A549 (cell line): ENCODE results near the gene TRAPPC4. TPM values are rescaled to one million over a fixed set of nuclear protein-coding genes. Genes with fewer than 3 reads are reported as not detected.
A peak's percentile ranks its signal among the peaks of the same experiment; 100 is the strongest.

Experiments used
- ATAC-seq, 2 experiments: fragments of 200-7000 bp in 1 of 2; fragments of >200 bp in 1 of 2; cut with Nextera tagmentation in 1 of 2; cut with Tn5 transposase in 1 of 2; 3 replicates each; pipeline versions ENCODE4 v1.8.0 to v1.9.1; 2018 to 2020; ENCODE audit warnings: mild to moderate bottlenecking in 1 of 2, moderate library complexity in 1 of 2
- CTCF ChIA-PET: fragments of 300-600 bp; sonication (Branson Sonifier 250); formaldehyde crosslinking; extraction: SDS; loops from one replicate; lab custom pipeline; 2021; ENCODE audit warnings: antibody characterized with exemption, inconsistent platforms; lab: Yijun Ruan, JAX
- POLR2A ChIA-PET: fragments of 350-600 bp; formaldehyde crosslinking; extraction: SDS; loops from one replicate; lab custom pipeline; 2021; ENCODE audit warnings: antibody characterized with exemption, inconsistent platforms; lab: Yijun Ruan, JAX
- DNase-seq, 2 experiments: peaks; one replicate each; pipeline versions ENCODE4 v3.0.0 to v3.0.0-alpha.2; 2011 to 2016; ENCODE audit warnings: low read depth in 1 of 2, low spot score in 1 of 2
- FAIRE-seq: peaks from 2 replicates; lab custom pipeline; 2011; peaks lifted over from hg19 to GRCh38; lab: Jason Lieb, UNC
- H3K27ac ChIP-seq, 2 experiments: fragments of >200 bp; sonication (Bioruptor Twin); formaldehyde crosslinking; 3 replicates each; pipeline ENCODE4 v1.5.1; 2016 to 2017
- H3K4me1 ChIP-seq: fragments of >200 bp; sonication (Bioruptor Twin); formaldehyde crosslinking; 3 replicates; pipeline ENCODE4 v1.6.1; 2016
- H3K4me2 ChIP-seq: fragments of >200 bp; sonication (Bioruptor Twin); formaldehyde crosslinking; 3 replicates; pipeline ENCODE4 v1.6.1; 2016
- H3K4me3 ChIP-seq: fragments of >200 bp; sonication (Bioruptor Twin); formaldehyde crosslinking; 3 replicates; pipeline ENCODE4 v1.5.1; 2016
- H3K9me3 ChIP-seq: fragments of >200 bp; sonication (Bioruptor Twin); formaldehyde crosslinking; 3 replicates; pipeline ENCODE4 v1.6.1; 2016
- BHLHE40 ChIP-seq: IDR thresholded peaks from 2 replicates; pipeline ENCODE4 v1.6.1; 2012; ENCODE audit warnings: low read depth, low read length, inconsistent platforms
- CEBPB ChIP-seq, 2 experiments: fragments of >200 bp in 1 of 2; sonication (Bioruptor Twin) in 1 of 2; formaldehyde crosslinking in 1 of 2; IDR thresholded peaks; 2 replicates each; pipeline ENCODE4 v1.6.1; 2012 to 2016
- CHD2 ChIP-seq: fragments of 150-350 bp; IDR thresholded peaks from 2 replicates; pipeline ENCODE4 v1.6.1; 2014; ENCODE audit warnings: low read length; ENCODE audit not compliant: partially characterized antibody
- CHD4 ChIP-seq: fragments of 200-600 bp; sonication (generic); IDR thresholded peaks from 2 replicates; pipeline ENCODE4 v1.6.1; 2016; ENCODE audit warnings: antibody characterized with exemption, mild to moderate bottlenecking, borderline replicate concordance
- EHMT2 ChIP-seq: fragments of 200-600 bp; sonication (generic); IDR thresholded peaks from 2 replicates; pipeline ENCODE4 v1.6.1; 2016; ENCODE audit warnings: antibody characterized with exemption, low read depth, mild to moderate bottlenecking, moderate library complexity
- ESRRA ChIP-seq: fragments of 150-350 bp; IDR thresholded peaks from 2 replicates; pipeline ENCODE4 v1.6.1; 2014; ENCODE audit warnings: mild to moderate bottlenecking, low read length, borderline replicate concordance
- FOSL2 ChIP-seq, 2 experiments: fragments of 450-650 bp in 1 of 2; fragments of >200 bp in 1 of 2; sonication (Bioruptor Twin) in 1 of 2; formaldehyde crosslinking; IDR thresholded peaks; 2 replicates each; pipeline versions ENCODE4 v1.5.0 to v1.6.1; 2016 to 2020; ENCODE audit warnings: mild to moderate bottlenecking in 1 of 2, moderate library complexity in 1 of 2
- GATA3 ChIP-seq: IDR thresholded peaks from 2 replicates; pipeline ENCODE4 v1.6.1; 2012; ENCODE audit warnings: borderline replicate concordance
- HEYL ChIP-seq: fragments of 250-450 bp; sonication (Bioruptor Pico); IDR thresholded peaks from 2 replicates; pipeline ENCODE4 v1.8.0; 2021; ENCODE audit warnings: mild to moderate bottlenecking, moderate library complexity
- HMGXB4 ChIP-seq: fragments of 250-450 bp; sonication (Bioruptor Pico); IDR thresholded peaks from 2 replicates; pipeline ENCODE4 v1.5.0; 2021; ENCODE audit warnings: mild to moderate bottlenecking, moderate library complexity, borderline replicate concordance
- HOXA7 ChIP-seq: fragments of 250-450 bp; sonication (Bioruptor Pico); IDR thresholded peaks from 2 replicates; pipeline ENCODE4 v1.5.0; 2020; ENCODE audit warnings: mild to moderate bottlenecking, moderate library complexity
- HOXB13 ChIP-seq: fragments of 250-450 bp; sonication (Bioruptor Pico); IDR thresholded peaks from 2 replicates; pipeline ENCODE4 v1.5.0; 2020; ENCODE audit warnings: low read depth, mild to moderate bottlenecking, moderate library complexity
- JUNB ChIP-seq: fragments of >200 bp; sonication (Bioruptor Twin); formaldehyde crosslinking; IDR thresholded peaks from 2 replicates; pipeline ENCODE4 v1.6.1; 2016
- KDM1A ChIP-seq: fragments of 200-600 bp; sonication (generic); IDR thresholded peaks from 2 replicates; pipeline ENCODE4 v1.6.1; 2016; ENCODE audit warnings: low read depth, mild to moderate bottlenecking
- MAX ChIP-seq: IDR thresholded peaks from 2 replicates; pipeline ENCODE4 v1.6.1; 2012
- MYC ChIP-seq: IDR thresholded peaks from 2 replicates; pipeline ENCODE4 v1.6.1; 2012; ENCODE audit warnings: mild to moderate bottlenecking, inconsistent platforms, low read length, improper control_type of control experiment, borderline replicate concordance
- NPAS2 ChIP-seq: fragments of 250-450 bp; sonication (Bioruptor Pico); IDR thresholded peaks from 2 replicates; pipeline ENCODE4 v1.8.0; 2022; ENCODE audit warnings: mild to moderate bottlenecking, moderate library complexity, borderline replicate concordance
- NR3C1 ChIP-seq: fragments of >200 bp; sonication (Bioruptor Twin); formaldehyde crosslinking; IDR thresholded peaks from 3 replicates; pipeline ENCODE4 v1.6.1; 2017
- POLR2A ChIP-seq: IDR thresholded peaks from 2 replicates; pipeline ENCODE4 v1.6.1; 2012; ENCODE audit warnings: mild to moderate bottlenecking, low read length
- POLR2AphosphoS2 ChIP-seq: conservative IDR thresholded peaks from 2 replicates; pipeline ENCODE4 v1.6.1; 2012; ENCODE audit warnings: low read length, improper control_type of control experiment, inconsistent platforms
- RAD21 ChIP-seq, 2 experiments: fragments of >200 bp in 1 of 2; sonication (Bioruptor Twin) in 1 of 2; formaldehyde crosslinking in 1 of 2; IDR thresholded peaks in 1 of 2; conservative IDR thresholded peaks in 1 of 2; 2 replicates in 1 of 2; 3 replicates in 1 of 2; pipeline ENCODE4 v1.6.1; 2012 to 2018; ENCODE audit warnings: inconsistent platforms in 1 of 2
- RCOR1 ChIP-seq: fragments of 150-350 bp; IDR thresholded peaks from 2 replicates; pipeline ENCODE4 v1.6.1; 2014; ENCODE audit warnings: antibody characterized with exemption, low read length, low read depth
- REST ChIP-seq: fragments of 200-600 bp; sonication (generic); IDR thresholded peaks from 2 replicates; pipeline ENCODE4 v1.6.1; 2016; ENCODE audit warnings: antibody characterized with exemption, mild to moderate bottlenecking, moderate library complexity
- RFX5 ChIP-seq: fragments of 450-650 bp; IDR thresholded peaks from 2 replicates; pipeline ENCODE4 v1.7.1; 2014; ENCODE audit warnings: antibody characterized with exemption, mild to moderate bottlenecking, moderate library complexity
- SMC3 ChIP-seq: fragments of >200 bp; sonication (Bioruptor Twin); formaldehyde crosslinking; IDR thresholded peaks from 3 replicates; pipeline ENCODE4 v1.6.1; 2018; ENCODE audit warnings: inconsistent platforms
- ZC3H11A ChIP-seq: fragments of 450-650 bp; IDR thresholded peaks from 2 replicates; pipeline ENCODE4 v1.6.1; 2014; ENCODE audit warnings: antibody characterized with exemption, mild to moderate bottlenecking
- ZFP36 ChIP-seq: fragments of 450-650 bp; IDR thresholded peaks from 2 replicates; pipeline ENCODE4 v1.6.1; 2014; ENCODE audit warnings: borderline replicate concordance; ENCODE audit not compliant: partially characterized antibody
- ZNF302 ChIP-seq: fragments of 250-450 bp; sonication (Bioruptor Pico); IDR thresholded peaks from 2 replicates; pipeline ENCODE4 v1.9.0; 2021; ENCODE audit warnings: inconsistent platforms, mild to moderate bottlenecking, moderate library complexity
- ZSCAN20 ChIP-seq: fragments of 250-450 bp; sonication (Bioruptor Pico); IDR thresholded peaks from 2 replicates; pipeline ENCODE4 v1.8.0; 2022; ENCODE audit warnings: mild to moderate bottlenecking, moderate library complexity
- WGBS: methylation state at CpG from one replicate; pipeline ENCODE4 v1.1.6; 2017; ENCODE audit errors: missing lambda C conversion rate; 5-methylcytosine and 5-hydroxymethylcytosine counted together
- polyA plus RNA-seq, 4 experiments: library from polyadenylated mRNA; depleted of rRNA in 3 of 4; stranded (reverse); fragments of >200 nt; fragmentation: RNase III in 1 of 4; extraction: RNeasy Plus Mini Kit Qiagen cat#74134 plus additional on column Dnase treatment in 1 of 4; gene quantifications; 2 replicates in 3 of 4; 3 replicates in 1 of 4; pipeline ENCODE4 v1.2.3, GENCODE V29; 2011 to 2017

The TRAPPC4 gene
- polyA plus RNA-seq, 2 of the 4 experiments (the other 2 are of a cell fraction), result 71.6 to 77.7 TPM

- TF ChIP-seq ZNF302 (CRISPR knock-in tag), result no peak
- no peak for TF ChIP-seq KDM1A
- no peak for TF ChIP-seq FOSL2 (IDR thresholded peaks at IDR 0.05)
- no peak for TF ChIP-seq FOSL2 (CRISPR knock-in tag; IDR thresholded peaks at IDR 0.05)
- no peak for TF ChIP-seq HOXB13 (CRISPR knock-in tag)
- no peak for TF ChIP-seq RAD21 (conservative IDR thresholded peaks at IDR 0.05 in 1 of 2, IDR thresholded peaks at IDR 0.05 in 1 of 2)
- no peak for TF ChIP-seq MYC
- no peak for TF ChIP-seq HEYL (CRISPR knock-in tag)
- TF ChIP-seq CHD2, result no peak
- TF ChIP-seq REST, result no peak
- no peak for TF ChIP-seq HOXA7
- no peak for TF ChIP-seq CHD4
- TF ChIP-seq EHMT2, result no peak
- TF ChIP-seq RFX5, result no peak
- TF ChIP-seq ZFP36, result no peak
- no peak for TF ChIP-seq RCOR1
- no peak for TF ChIP-seq NPAS2 (CRISPR knock-in tag)
- no peak for TF ChIP-seq HMGXB4 (CRISPR knock-in tag)
- ChIA-PET CTCF (interaction anchor here (1.0 to 1.2 kb wide), 2 partner anchors 12 to 17 kb away, joined by 3 read pairs; no protein-coding TSS in a partner anchor), POLR2A (interaction anchor here (0.6 kb wide), 1 partner anchor 37 kb away, joined by 3 read pairs; no protein-coding TSS in a partner anchor)
- ATAC-seq (peak; percentile 44 to 54; a peak in 3 of 6 replicates), DNase-seq (no peak), FAIRE-seq (no peak)
- H3K4me3 ChIP-seq, result no peak overlapping the region
- WGBS, result 84% methylated on average over 6 of the region's 6 CpGs
- H3K27ac ChIP-seq, result no peak overlapping the region
- H3K4me2 ChIP-seq, result no peak overlapping the region
- H3K9me3 ChIP-seq, result no peaks in the 10 kb centered on the region
- H3K4me1 ChIP-seq, result no peaks in the 10 kb centered on the region
Observed at GRCh38 chr11:119044708-119045107, 26.1 kb downstream of the TRAPPC4 start.

GRCh38 chr11:119046489-119046888 is 27.9 kb downstream of the TRAPPC4 start:
- ATAC-seq (no peak), FAIRE-seq (no peak), DNase-seq (no peak)
- TF ChIP-seq NPAS2 (CRISPR knock-in tag), result no peak
- TF ChIP-seq POLR2AphosphoS2, result no peak
- TF ChIP-seq REST, result no peak
- TF ChIP-seq EHMT2, result no peak
- TF ChIP-seq ZSCAN20 (CRISPR knock-in tag), result no peak
- TF ChIP-seq NR3C1, result no peak
- TF ChIP-seq MAX, result no peak
- TF ChIP-seq ZC3H11A, result no peak
- no peak for TF ChIP-seq SMC3
- no peak for TF ChIP-seq POLR2A
- no peak for TF ChIP-seq CEBPB (IDR thresholded peaks at IDR 0.05)
- no peak for TF ChIP-seq ZNF302 (CRISPR knock-in tag)
- no peak for TF ChIP-seq ESRRA
- no peak for TF ChIP-seq BHLHE40
- no peak for TF ChIP-seq RCOR1
- TF ChIP-seq GATA3, result no peak
- TF ChIP-seq JUNB, result no peak
- H3K4me1 ChIP-seq, result no peaks in the 10 kb centered on the region
- 100% methylated on average over 4 of the region's 6 CpGs for WGBS
- H3K4me3 ChIP-seq, result no peak overlapping the region
- ChIA-PET CTCF (interaction anchor here (1.8 to 3.2 kb wide), 2 partner anchors 9 to 15 kb away, joined by 5 to 11 read pairs; partner anchors contain the start of gene SLC37A4), POLR2A (interaction anchor here (0.6 kb wide), 1 partner anchor 41 kb away, joined by 3 read pairs; no protein-coding TSS in a partner anchor)
- H3K9me3 ChIP-seq, result no peaks in the 10 kb centered on the region
- H3K27ac ChIP-seq, result no peak overlapping the region
- no peak overlapping the region for H3K4me2 ChIP-seq
